Transverse colon (tissue), 4 donors: Measurements from ENCODE around the gene SSUH2. TPM values are rescaled to one million over a fixed set of nuclear protein-coding genes. Genes with fewer than 3 reads are reported as not detected.

Experiments
- DNase-seq: peaks from one replicate; pipeline ENCODE4 v3.0.0-alpha.2; 2019
- H3K27ac ChIP-seq, 4 donors: fragments of 200-600 bp; sonication (generic); 2 replicates each; pipeline ENCODE4 v1.5.1; 2016 to 2018; ENCODE audit warnings: inconsistent platforms in 4 of 4
- H3K27me3 ChIP-seq: fragments of 200-600 bp; sonication (generic); 2 replicates; pipeline ENCODE4 v1.5.1; 2017; ENCODE audit warnings: inconsistent platforms
- H3K36me3 ChIP-seq, 4 donors: fragments of 200-600 bp; sonication (generic); 2 replicates each; pipeline ENCODE4 v1.5.1; 2017 to 2019; ENCODE audit warnings: inconsistent platforms in 4 of 4
- H3K4me1 ChIP-seq, 4 donors: fragments of 200-600 bp; sonication (generic); 2 replicates each; pipeline ENCODE4 v1.5.1; 2017 to 2020; ENCODE audit warnings: inconsistent platforms in 4 of 4
- H3K4me3 ChIP-seq, 4 donors: fragments of 200-600 bp; sonication (generic); 1 replicate in 1 of 4; 2 replicates in 3 of 4; pipeline versions ENCODE4 v1.5.1 to v1.6.1; 2017 to 2019; ENCODE audit warnings: inconsistent platforms in 4 of 4
- H3K9me3 ChIP-seq, 2 donors: fragments of 200-600 bp; sonication (generic); 2 replicates each; pipeline ENCODE4 v1.5.1; 2017 to 2019; ENCODE audit warnings: inconsistent platforms in 2 of 2
- EP300 ChIP-seq: sonication (generic); formaldehyde crosslinking; IDR thresholded peaks from one replicate; pipeline ENCODE4 v1.6.1; 2017; ENCODE audit warnings: antibody characterized with exemption, low read depth
- POLR2A ChIP-seq: fragments of 450-650 bp; IDR thresholded peaks from one replicate; pipeline ENCODE4 v1.6.1; 2016; ENCODE audit warnings: antibody characterized with exemption, mild to moderate bottlenecking, moderate library complexity
- POLR2AphosphoS5 ChIP-seq, 3 donors: sonication (generic); formaldehyde crosslinking; IDR thresholded peaks; one replicate each; pipeline ENCODE4 v1.6.1; 2016; ENCODE audit warnings: antibody characterized with exemption in 3 of 3
- WGBS, 2 donors: methylation state at CpG; one replicate each; pipeline ENCODE4 v1.1.5; 2018; ENCODE audit warnings: low coverage in 1 of 2; 5-methylcytosine and 5-hydroxymethylcytosine counted together
- in situ Hi-C, 4 donors: fragments of 200-750 bp; cut with MboI; loops; one replicate each; pipeline versions ENCODE4 v1.15.0 to v1.15.1; 2017; ENCODE audit warnings: low sequenced_read_pairs in 3 of 4, low pct_ligation_motif_present in 1 of 4, low pct_unique_long_range_greater_than_20kb in 1 of 4
- intact Hi-C: fragments of 100-400 bp; cut with DNase I; formaldehyde crosslinking; loops from one replicate; pipeline ENCODE4 v1.15.1; 2023; ENCODE audit warnings: low total_unique reads
- total RNA-seq, 4 donors: library from RNA; depleted of rRNA; stranded (reverse); fragments of >200 nt; gene quantifications; one replicate each; pipeline ENCODE4 v1.1.0, GENCODE V29; 2016
- TF ChIP-seq, protein P1 (sequence below), 5 experiments: fragments of 200-600 bp in 3 of 5; fragments of 450-650 bp in 2 of 5; sonication (generic) in 3 of 5; IDR thresholded peaks; 1 replicate in 2 of 5; 2 replicates in 3 of 5; pipeline ENCODE4 v1.5.1; 2016 to 2017; ENCODE audit warnings: antibody characterized with exemption in 5 of 5, inconsistent platforms in 3 of 5, mild to moderate bottlenecking in 2 of 5, moderate library complexity in 1 of 5

SSUH2 gene
- total RNA-seq, 4 donors from 2014 or later = 2.9 to 4.1 TPM; not detected in 2

DNA sequence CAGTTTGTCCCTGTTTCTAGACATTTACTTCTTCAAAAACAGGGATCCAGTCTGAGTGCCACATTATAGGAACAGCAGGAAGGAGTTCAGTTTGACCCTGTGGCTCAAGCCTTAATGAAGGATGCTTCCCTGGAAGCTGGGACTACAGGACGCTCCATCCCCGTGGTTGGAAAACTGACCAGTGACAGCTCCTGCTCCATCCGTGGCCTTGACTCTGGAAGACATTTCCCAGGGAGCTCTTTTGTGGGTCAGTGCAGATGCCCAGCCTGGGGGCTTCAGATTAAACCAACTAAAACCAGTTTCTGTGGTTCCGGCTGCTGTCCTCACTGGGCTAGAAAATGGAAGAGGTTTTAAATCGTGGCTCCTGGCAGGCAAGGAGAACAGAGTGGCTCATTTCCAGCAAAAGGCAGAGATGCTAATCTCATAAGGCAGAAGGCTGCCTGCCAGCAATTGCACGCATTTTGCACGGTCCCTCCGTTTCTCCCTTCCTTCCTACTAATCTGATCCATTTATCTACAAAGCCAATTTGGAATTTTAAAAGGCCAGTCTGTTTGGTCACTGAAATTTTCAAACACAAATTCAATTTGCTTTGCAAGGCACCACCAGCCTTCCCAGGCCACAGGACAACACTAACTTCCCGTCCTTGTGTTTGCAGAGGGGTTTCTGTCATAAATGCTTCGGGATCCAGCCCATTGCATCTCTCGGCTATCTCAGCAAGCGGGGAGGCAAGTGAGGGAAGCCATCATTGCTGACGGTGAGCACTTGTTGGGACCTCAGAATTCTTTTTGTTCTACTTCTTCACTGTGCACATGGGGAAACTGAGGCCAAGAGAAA lies 6.2 kb upstream of the SSUH2 start:
- intact Hi-C loops = no loop called here
- no peaks in the 10 kb centered on the region for H3K9me3 ChIP-seq
- in situ Hi-C loops = no loop called here
- peaks cover 0 to 3% (median 0%) of the 10 kb centered on the region in 4 donors for H3K4me1 ChIP-seq
- H3K36me3 ChIP-seq = no peaks in the 10 kb centered on the region
- DNase-seq = no peak
- no peak overlapping the region for H3K27ac ChIP-seq
- WGBS, 2 donors = 79 to 81% methylated on average over 3 to 13 of the region's 13 CpGs
- no peak for TF ChIP-seq EP300
- TF ChIP-seq, protein P1, sequence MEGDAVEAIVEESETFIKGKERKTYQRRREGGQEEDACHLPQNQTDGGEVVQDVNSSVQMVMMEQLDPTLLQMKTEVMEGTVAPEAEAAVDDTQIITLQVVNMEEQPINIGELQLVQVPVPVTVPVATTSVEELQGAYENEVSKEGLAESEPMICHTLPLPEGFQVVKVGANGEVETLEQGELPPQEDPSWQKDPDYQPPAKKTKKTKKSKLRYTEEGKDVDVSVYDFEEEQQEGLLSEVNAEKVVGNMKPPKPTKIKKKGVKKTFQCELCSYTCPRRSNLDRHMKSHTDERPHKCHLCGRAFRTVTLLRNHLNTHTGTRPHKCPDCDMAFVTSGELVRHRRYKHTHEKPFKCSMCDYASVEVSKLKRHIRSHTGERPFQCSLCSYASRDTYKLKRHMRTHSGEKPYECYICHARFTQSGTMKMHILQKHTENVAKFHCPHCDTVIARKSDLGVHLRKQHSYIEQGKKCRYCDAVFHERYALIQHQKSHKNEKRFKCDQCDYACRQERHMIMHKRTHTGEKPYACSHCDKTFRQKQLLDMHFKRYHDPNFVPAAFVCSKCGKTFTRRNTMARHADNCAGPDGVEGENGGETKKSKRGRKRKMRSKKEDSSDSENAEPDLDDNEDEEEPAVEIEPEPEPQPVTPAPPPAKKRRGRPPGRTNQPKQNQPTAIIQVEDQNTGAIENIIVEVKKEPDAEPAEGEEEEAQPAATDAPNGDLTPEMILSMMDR (IDR thresholded peaks at IDR 0.05) = no peak
- no peak for TF ChIP-seq POLR2AphosphoS5 (IDR thresholded peaks at IDR 0.05)
- TF ChIP-seq POLR2A = no peak
- H3K27me3 ChIP-seq = no peaks in the 10 kb centered on the region
- H3K4me3 ChIP-seq = no peak overlapping the region

DNA sequence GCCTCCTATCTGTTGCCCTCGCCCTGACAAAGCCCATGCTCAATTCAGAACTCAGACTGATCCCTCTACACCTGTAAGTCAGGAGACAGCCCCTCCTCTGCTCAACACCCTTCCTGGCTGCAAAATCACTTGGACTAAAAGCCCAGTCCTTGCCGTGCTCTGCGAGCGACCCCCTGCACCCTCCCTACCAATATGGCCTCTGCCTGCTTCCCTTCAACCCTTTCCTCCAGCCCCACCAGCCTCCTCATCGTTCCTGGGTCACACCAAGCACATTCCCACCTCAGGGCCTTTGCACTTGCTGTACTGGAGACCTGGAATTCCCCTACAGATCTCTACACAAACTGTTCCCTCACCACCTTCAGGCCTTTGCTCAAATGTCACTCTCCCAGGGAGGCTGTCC lies 5.2 kb upstream of the SSUH2 start:
- H3K27ac ChIP-seq = no peak overlapping the region
- H3K27me3 ChIP-seq = no peaks in the 10 kb centered on the region
- H3K4me1 ChIP-seq = peaks cover 0 to 3% (median 0%) of the 10 kb centered on the region in 4 donors

GRCh38 chr3:8648909-8649741 lies 4.5 kb upstream of the SSUH2 start:
- H3K4me3 ChIP-seq = no peak overlapping the region
- H3K36me3 ChIP-seq = no peaks in the 10 kb centered on the region
- in situ Hi-C loops = no loop called here
- intact Hi-C loops = no loop called here
- no peak for TF ChIP-seq EP300
- TF ChIP-seq POLR2AphosphoS5 (IDR thresholded peaks at IDR 0.05) = no peak
- TF ChIP-seq, protein P1 (IDR thresholded peaks at IDR 0.05) = no peak
- no peak for TF ChIP-seq POLR2A
- DNase-seq = no peak
- no peaks in the 10 kb centered on the region for H3K27me3 ChIP-seq
- no peaks in the 10 kb centered on the region for H3K9me3 ChIP-seq
- no peak overlapping the region for H3K27ac ChIP-seq
- 83 to 90% methylated on average over 10 to 11 of the region's 11 CpGs for WGBS, 2 donors
- peaks cover 0 to 3% (median 0%) of the 10 kb centered on the region in 4 donors for H3K4me1 ChIP-seq

More for the DNA sequence above, 5.2 kb upstream of the SSUH2 start:
- intact Hi-C loops (no loop called here), in situ Hi-C loops (no loop called here)
- Histone ChIP-seq H3K36me3 (no peaks in the 10 kb centered on the region), H3K4me3 (no peak overlapping the region), H3K9me3 (no peaks in the 10 kb centered on the region)
- TF ChIP-seq POLR2A (no peak), EP300 (no peak), POLR2AphosphoS5 (IDR thresholded peaks at IDR 0.05) (no peak)
- TF ChIP-seq, protein P1 (IDR thresholded peaks at IDR 0.05) = no peak
- 73% methylated on average over 5 of the region's 5 CpGs; no CpG with 5 or more reads in 1 of the 2 donors for WGBS, 2 donors
- no peak for DNase-seq
